Cerebellar nuclear complex (tissue), 1 donor: ENCODE data around the gene KIF19.

Experiments used
- DNase-seq, 2 experiments: peaks; one replicate each; lab custom pipeline; 2025; lab: John Stamatoyannopoulos, UW

KIF19 gene

GRCh38 chr17:74342224-74342623 lies 16.2 kb downstream of the KIF19 start:
- DNase-seq = no peak

- DNase-seq = no peak
These were observed 17.1 kb downstream of the KIF19 start for GRCh38 chr17:74343121-74343520.

- DNase-seq = no peak
These were observed 17.7 kb downstream of the KIF19 start for GRCh38 chr17:74343526-74344284.

GRCh38 chr17:74344658-74345057 lies 18.6 kb downstream of the KIF19 start:
- no peak for DNase-seq

- DNase-seq = no peak
These were observed 19.6 kb downstream of the KIF19 start for GRCh38 chr17:74345433-74346241.

- DNase-seq = no peak
These were observed 21.6 kb downstream of the KIF19 start for GRCh38 chr17:74347646-74348045.

- DNase-seq = no peak
These were observed 23.1 kb downstream of the KIF19 start for GRCh38 chr17:74349120-74349519.

GRCh38 chr17:74350486-74350885 lies 24.5 kb downstream of the KIF19 start:
- DNase-seq = no peak

GRCh38 chr17:74351552-74352210 lies 25.7 kb downstream of the KIF19 start:
- no peak for DNase-seq

GRCh38 chr17:74353446-74354060 lies 27.5 kb downstream of the KIF19 start:
- DNase-seq = no peak

GRCh38 chr17:74354123-74354522 lies 28.1 kb downstream of the KIF19 start:
- no peak for DNase-seq

GRCh38 chr17:74354561-74354960 lies 28.5 kb downstream of the KIF19 start:
- DNase-seq = no peak

- DNase-seq = no peak
These were observed 29.0 kb downstream of the KIF19 start for GRCh38 chr17:74355065-74355464.

- no peak for DNase-seq
These were observed 30.8 kb downstream of the KIF19 start for GRCh38 chr17:74356646-74357465.

GRCh38 chr17:74357466-74357809 lies 31.4 kb downstream of the KIF19 start:
- DNase-seq = no peak

- no peak for DNase-seq
These were observed 32.7 kb downstream of the KIF19 start for GRCh38 chr17:74358697-74359096.

GRCh38 chr17:74359916-74360315 lies 33.9 kb downstream of the KIF19 start:
- no peak for DNase-seq

GRCh38 chr17:74360899-74361229 lies 34.8 kb downstream of the KIF19 start:
- DNase-seq = no peak

GRCh38 chr17:74361230-74362068 lies 35.4 kb downstream of the KIF19 start, which contains the start of gene BTBD17:
BTBD17 (minus strand) TSS chr17:74361868; CDS start chr17:74361819, 49 bp downstream.
- DNase-seq = no peak

GRCh38 chr17:74362069-74362405 lies 36.0 kb downstream of the KIF19 start:
- no peak for DNase-seq
